ENCODE results near the gene RPRD1A.
"Not testable (repeated sequence)": the region's sequence is repeated elsewhere in the genome, so short reads cannot be mapped to it uniquely, and the experiment has no call there.

Gene RPRD1A

GRCh38 chr18:36067055-36067957 lies at the start of gene RPRD1A:
Gene RPRD1A, minus strand, starts transcription at chr18:36067559. Its CDS starts 155 bp downstream, at chr18:36067404.
- peak; percentile 100 for DNase-seq (ENCODE audit: low spot score)

GRCh38 chr18:36116771-36117170 lies 49.4 kb upstream of the RPRD1A start:
- DNase-seq (ENCODE audit: low spot score) = not testable (repeated sequence)

- DNase-seq (ENCODE audit: low spot score) = no peak
These were observed 47.4 kb upstream of the RPRD1A start for GRCh38 chr18:36114738-36115137.

DNA sequence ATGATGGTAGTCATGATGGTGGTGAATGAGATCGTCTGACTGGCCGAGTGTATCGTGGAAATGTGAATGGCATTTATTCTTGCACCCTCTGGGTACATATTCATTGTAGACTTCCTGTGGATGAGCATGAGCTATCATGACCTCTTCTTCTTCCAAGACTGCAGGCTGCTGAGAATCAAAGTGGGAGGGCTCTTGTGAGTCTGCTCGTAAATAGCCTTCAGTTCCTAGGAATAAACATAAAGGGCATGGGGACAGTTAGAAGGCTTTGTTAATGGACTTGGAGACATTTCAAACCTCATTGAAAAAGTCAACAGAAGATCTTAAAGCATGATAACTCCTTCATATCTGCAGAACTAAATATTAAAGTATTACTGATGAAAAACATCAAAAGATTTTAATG lies 46.9 kb upstream of the RPRD1A start:
- no peak for DNase-seq (ENCODE audit: low spot score)

- no peak for DNase-seq (ENCODE audit: low spot score)
These were observed 44.9 kb upstream of the RPRD1A start for GRCh38 chr18:36112302-36112701.

GRCh38 chr18:36109737-36110136 lies 42.4 kb upstream of the RPRD1A start:
- no peak for DNase-seq (ENCODE audit: low spot score)

DNA sequence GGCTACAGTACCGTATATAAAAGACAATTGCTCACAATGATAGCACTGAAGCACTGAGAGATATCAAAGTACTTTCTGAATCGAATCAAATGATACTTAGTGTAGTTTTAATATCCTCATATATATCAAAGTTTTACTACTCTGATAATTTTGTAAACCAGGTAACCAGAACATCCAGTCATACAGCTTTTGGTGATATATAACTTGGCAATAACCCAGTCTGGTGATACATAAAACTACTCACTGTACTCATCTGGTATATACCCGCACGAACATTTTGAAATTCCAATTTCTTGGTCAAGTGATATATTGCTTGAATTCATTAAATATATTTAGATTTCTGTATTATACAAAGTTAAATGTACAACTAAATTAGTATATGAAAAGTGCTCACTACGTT lies 41.2 kb upstream of the RPRD1A start:
- no peak for DNase-seq (ENCODE audit: low spot score)

DNA sequence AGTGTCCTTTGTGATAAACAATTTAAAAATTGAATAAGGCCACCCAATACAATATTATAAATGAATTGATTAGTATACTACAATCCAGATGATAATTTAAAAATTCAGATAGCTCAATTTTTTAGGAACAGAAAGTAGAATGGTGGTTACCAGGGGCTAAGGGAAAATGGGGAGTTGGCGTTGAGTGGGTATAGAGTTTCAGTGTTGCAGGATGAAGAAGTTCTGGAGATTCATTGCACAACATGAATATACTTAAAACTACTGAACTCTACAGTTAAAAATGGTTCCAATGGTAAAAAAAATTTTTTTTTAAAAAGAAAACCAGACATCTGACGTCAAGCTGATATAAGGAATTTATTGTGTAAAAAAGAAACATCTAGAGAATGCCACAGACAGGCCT lies 40.8 kb upstream of the RPRD1A start:
- no peak for DNase-seq (ENCODE audit: low spot score)

GRCh38 chr18:36107477-36107876 lies 40.1 kb upstream of the RPRD1A start:
- DNase-seq (ENCODE audit: low spot score) = no peak

- DNase-seq (ENCODE audit: low spot score) = no peak
These were observed 37.4 kb upstream of the RPRD1A start for GRCh38 chr18:36104749-36105148.

GRCh38 chr18:36101943-36102342 lies 34.6 kb upstream of the RPRD1A start:
- DNase-seq (ENCODE audit: low spot score) = no peak

GRCh38 chr18:36099311-36099710 lies 32.0 kb upstream of the RPRD1A start:
- DNase-seq (ENCODE audit: low spot score) = no peak

DNA sequence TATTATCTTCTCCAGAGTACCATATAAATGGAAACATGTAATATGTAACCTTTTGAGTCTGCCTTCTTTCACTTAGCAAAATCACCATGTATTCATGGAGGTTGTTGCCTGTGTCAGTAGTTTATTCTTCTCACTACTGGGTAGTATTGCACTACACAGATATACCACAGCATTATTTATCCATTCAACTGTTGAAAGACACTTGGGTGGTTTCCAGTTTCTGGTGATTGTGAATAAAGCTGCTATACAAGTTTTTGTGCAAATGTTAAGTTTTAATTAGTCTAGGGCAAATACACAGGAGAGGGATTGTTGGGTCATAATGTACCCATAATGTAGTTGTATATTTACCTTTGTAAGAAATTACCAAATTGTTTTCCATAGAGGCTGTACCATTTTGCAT lies 29.6 kb upstream of the RPRD1A start:
- no peak for DNase-seq (ENCODE audit: low spot score)

DNA sequence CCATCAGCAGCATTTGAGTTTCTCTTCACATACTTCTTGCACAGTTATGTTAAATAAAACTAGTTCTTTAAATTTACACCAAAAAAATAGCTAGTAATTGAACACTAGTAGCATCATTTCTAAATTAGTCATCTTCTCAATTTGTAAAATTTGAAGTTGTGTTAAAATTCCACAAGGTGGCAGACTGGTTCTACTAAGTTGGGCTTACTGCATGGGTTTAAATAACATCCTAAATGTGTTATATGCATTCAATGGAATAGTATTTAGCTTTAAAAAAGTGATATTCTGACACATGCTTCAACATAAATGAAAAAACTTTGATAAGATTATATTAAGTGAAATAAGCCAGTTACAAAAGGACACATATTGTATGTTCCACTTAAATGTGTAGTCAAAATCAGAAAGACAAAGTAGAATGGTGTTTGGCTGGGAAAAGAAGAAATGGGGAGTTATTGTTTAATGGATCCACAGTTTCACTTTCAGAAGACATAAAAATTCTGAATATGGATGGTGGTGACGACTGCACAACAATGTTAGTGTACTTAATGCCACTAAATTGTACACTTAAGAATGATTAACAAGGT lies 28.7 kb upstream of the RPRD1A start:
- DNase-seq (ENCODE audit: low spot score) = no peak

GRCh38 chr18:36094431-36094830 lies 27.1 kb upstream of the RPRD1A start:
- no peak for DNase-seq (ENCODE audit: low spot score)

DNA sequence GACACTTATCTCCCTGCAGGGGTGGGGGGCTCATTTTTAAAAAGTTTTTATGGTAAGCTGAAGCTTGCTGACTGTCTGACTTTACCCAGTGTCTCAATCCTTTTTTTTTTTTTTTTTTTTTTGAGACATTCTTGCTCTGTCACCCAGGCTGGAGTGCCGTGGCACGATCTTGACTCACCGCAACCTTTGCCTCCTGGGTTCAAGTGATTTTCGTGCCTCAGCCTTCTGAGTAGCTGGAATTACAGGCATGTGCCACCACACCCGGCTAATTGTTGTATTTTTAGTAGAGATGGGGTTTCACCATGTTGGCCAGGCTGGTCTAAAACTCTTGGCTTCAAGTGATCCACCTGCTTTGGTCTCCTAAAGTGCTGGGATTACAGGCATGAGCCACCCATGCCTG lies 24.8 kb upstream of the RPRD1A start:
- DNase-seq (ENCODE audit: low spot score) = not testable (repeated sequence)

GRCh38 chr18:36089001-36089400 lies 21.6 kb upstream of the RPRD1A start:
- no peak for DNase-seq (ENCODE audit: low spot score)

- DNase-seq (ENCODE audit: low spot score) = no peak
These were observed 20.9 kb upstream of the RPRD1A start for GRCh38 chr18:36088256-36088655.

- DNase-seq (ENCODE audit: low spot score) = no peak
These were observed 18.8 kb upstream of the RPRD1A start for GRCh38 chr18:36086186-36086585.

DNA sequence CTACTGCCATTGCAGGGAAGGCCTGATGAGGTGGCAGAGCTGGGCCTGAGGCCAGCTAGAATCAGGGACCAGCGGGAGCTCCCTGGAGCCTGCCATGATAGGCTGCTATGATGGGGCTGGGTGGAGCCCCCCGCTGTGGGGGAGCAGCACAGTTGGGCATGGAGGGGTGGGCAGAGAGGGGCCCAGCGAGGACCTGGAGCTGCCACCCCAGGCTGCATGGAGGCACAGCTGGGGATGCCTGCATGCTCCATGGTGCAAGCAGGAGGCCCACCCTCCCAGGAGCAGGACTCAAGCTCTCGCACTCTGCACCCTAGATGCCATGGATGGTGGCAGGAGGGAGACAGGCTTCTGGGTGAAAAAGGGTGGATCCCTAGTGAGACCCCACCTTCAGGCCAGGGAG lies 17.8 kb upstream of the RPRD1A start:
- no peak for DNase-seq (ENCODE audit: low spot score)

GRCh38 chr18:36083729-36084128 lies 16.4 kb upstream of the RPRD1A start:
- DNase-seq (ENCODE audit: low spot score) = no peak

GRCh38 chr18:36081118-36081517 lies 13.8 kb upstream of the RPRD1A start:
- not testable (repeated sequence) for DNase-seq (ENCODE audit: low spot score)

DNA sequence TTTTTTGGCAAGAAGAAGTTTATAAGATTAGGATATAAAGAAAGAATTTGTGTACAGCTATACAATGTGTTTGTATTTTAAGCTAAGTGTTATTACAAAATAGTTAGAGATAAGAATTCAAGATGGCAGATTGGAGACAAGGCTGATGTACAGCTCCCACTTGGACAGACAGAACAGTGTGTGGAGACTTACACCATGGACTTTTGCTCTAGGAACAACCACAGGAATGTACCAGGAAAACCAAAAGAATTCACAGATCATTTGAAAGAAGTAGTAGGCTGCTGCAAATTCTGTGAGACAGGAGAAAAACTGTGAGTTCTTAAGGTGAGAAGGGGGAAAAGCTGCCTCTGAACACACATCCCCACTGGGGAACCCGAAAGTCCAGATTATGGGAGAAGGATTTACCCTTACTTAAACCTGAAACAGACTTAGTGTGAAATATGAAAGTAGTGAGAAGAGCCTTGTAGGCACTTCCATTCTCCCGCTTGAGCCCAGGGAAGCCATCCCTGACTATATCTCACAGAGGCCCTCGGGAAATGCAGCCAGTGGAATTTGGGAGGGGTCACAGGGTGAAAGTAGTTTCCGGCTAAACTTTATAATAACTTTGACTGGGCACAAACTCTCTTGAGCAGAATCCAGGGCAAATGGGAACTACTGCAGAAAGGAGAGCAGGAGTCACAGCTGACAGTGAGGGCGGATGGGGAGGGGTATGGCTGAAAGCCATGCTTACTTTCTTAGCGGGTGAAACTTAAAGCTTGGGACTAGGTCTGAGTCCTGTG lies 11.6 kb upstream of the RPRD1A start:
- DNase-seq (ENCODE audit: low spot score) = no peak

Data from D341Med (cell line).